Measurements from ENCODE around the gene BICD2.
"Not testable (repeated sequence)": the region's sequence is repeated elsewhere in the genome, so short reads cannot be mapped to it uniquely, and the experiment has no call there.

The BICD2 gene

GRCh38 chr9:92764381-92764987 lies at the start of gene BICD2:
Gene BICD2, minus strand, starts transcription at chr9:92764833. Its CDS starts 89 bp downstream, at chr9:92764744.
- in situ Hi-C loops (cut with MboI; ENCODE audit: low sequenced_read_pairs): no loop called here

GRCh38 chr9:92809629-92810326 lies 45.1 kb upstream of the BICD2 start:
- in situ Hi-C loops (cut with MboI; ENCODE audit: low sequenced_read_pairs): not testable (repeated sequence)

- in situ Hi-C loops (cut with MboI; ENCODE audit: low sequenced_read_pairs): no loop called here
These were observed 44.3 kb upstream of the BICD2 start for GRCh38 chr9:92808726-92809451.

- in situ Hi-C loops (cut with MboI; ENCODE audit: low sequenced_read_pairs): no loop called here
These were observed 43.4 kb upstream of the BICD2 start for GRCh38 chr9:92807757-92808725.

- in situ Hi-C loops (cut with MboI; ENCODE audit: low sequenced_read_pairs): no loop called here
These were observed 42.6 kb upstream of the BICD2 start for GRCh38 chr9:92807031-92807756.

- in situ Hi-C loops (cut with MboI; ENCODE audit: low sequenced_read_pairs): no loop called here
These were observed 40.1 kb upstream of the BICD2 start for GRCh38 chr9:92804727-92805126.

GRCh38 chr9:92798358-92798757 lies 33.7 kb upstream of the BICD2 start:
- in situ Hi-C loops (cut with MboI; ENCODE audit: low sequenced_read_pairs): loop anchor here (10.0 kb wide), 1 partner anchor 664 kb away; no protein-coding TSS in a partner anchor

GRCh38 chr9:92796337-92796804 lies 31.7 kb upstream of the BICD2 start:
- in situ Hi-C loops (cut with MboI; ENCODE audit: low sequenced_read_pairs): loop anchor here (10.0 kb wide), 1 partner anchor 662 kb away; no protein-coding TSS in a partner anchor

GRCh38 chr9:92795598-92796336 lies 31.1 kb upstream of the BICD2 start:
- in situ Hi-C loops (cut with MboI; ENCODE audit: low sequenced_read_pairs): loop anchor here (10.0 kb wide), 1 partner anchor 661 kb away; no protein-coding TSS in a partner anchor

- in situ Hi-C loops (cut with MboI; ENCODE audit: low sequenced_read_pairs): loop anchor here (5.0 to 10.0 kb wide), 2 partner anchors 78 to 660 kb away; no protein-coding TSS in a partner anchor
These were observed 30.4 kb upstream of the BICD2 start for GRCh38 chr9:92795000-92795399.

- in situ Hi-C loops (cut with MboI; ENCODE audit: low sequenced_read_pairs): loop anchor here (5.0 to 10.0 kb wide), 2 partner anchors 77 to 660 kb away; no protein-coding TSS in a partner anchor
These were observed 29.8 kb upstream of the BICD2 start for GRCh38 chr9:92794426-92794825.

GRCh38 chr9:92790542-92791527 lies 26.2 kb upstream of the BICD2 start:
- in situ Hi-C loops (cut with MboI; ENCODE audit: low sequenced_read_pairs): loop anchor here (5.0 to 10.0 kb wide), 2 partner anchors 74 to 656 kb away; no protein-coding TSS in a partner anchor

- in situ Hi-C loops (cut with MboI; ENCODE audit: low sequenced_read_pairs): no loop called here
These were observed 21.7 kb upstream of the BICD2 start for GRCh38 chr9:92786298-92786697.

- in situ Hi-C loops (cut with MboI; ENCODE audit: low sequenced_read_pairs): no loop called here
These were observed 17.3 kb upstream of the BICD2 start for GRCh38 chr9:92781899-92782298.

- in situ Hi-C loops (cut with MboI; ENCODE audit: low sequenced_read_pairs): no loop called here
These were observed 15.6 kb upstream of the BICD2 start for GRCh38 chr9:92780206-92780605.

- in situ Hi-C loops (cut with MboI; ENCODE audit: low sequenced_read_pairs): no loop called here
These were observed 10.8 kb upstream of the BICD2 start for GRCh38 chr9:92775466-92775865.

GRCh38 chr9:92774274-92774673 lies 9.6 kb upstream of the BICD2 start:
- in situ Hi-C loops (cut with MboI; ENCODE audit: low sequenced_read_pairs): no loop called here

- in situ Hi-C loops (cut with MboI; ENCODE audit: low sequenced_read_pairs): no loop called here
These were observed 9.2 kb upstream of the BICD2 start for GRCh38 chr9:92773810-92774209.

Data from HL-60/S4 (cell line).